Measurements from ENCODE around the gene RASA2. TPM values are rescaled to one million over a fixed set of nuclear protein-coding genes. Genes with fewer than 3 reads are reported as not detected.
"Not testable (repeated sequence)": the region's sequence is repeated elsewhere in the genome, so short reads cannot be mapped to it uniquely, and the experiment has no call there.

The RASA2 gene
- total and polyA plus RNA-seq, 2 experiments from 2014 or later, result 6.3 to 18.0 TPM

- no peak overlapping the region for H3K4me3 ChIP-seq
- DNase-seq (ENCODE audit: low read depth in 1 of 2, low spot score in 1 of 2), result no peak
Measured at GRCh38 chr3:141618938-141619337, 132.1 kb downstream of the RASA2 start.

DNA sequence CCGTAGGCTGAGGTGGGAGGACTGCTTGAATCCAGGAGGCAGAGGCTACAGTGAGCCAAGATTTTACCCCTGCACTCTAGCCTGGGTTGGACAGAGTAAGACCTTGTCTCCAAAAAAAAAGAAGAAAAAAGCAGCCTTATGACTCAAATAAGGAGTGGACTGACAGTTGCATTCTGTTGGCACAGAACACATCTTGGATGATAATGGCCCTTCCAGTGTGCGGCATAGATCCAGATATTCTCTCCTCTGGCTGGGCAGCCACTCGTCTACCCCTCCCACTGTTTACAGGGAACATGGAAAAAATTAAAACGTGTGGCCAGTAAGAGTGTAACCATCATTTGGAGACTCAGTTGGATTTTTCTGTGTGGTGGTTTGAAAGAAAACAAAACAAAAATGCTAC, 132.6 kb downstream of the RASA2 start:
- Histone ChIP-seq H3K9me3 (ENCODE audit: low read depth) (no peaks in the 10 kb centered on the region), H3K36me3 (peaks cover 2% of the 10 kb centered on the region), H3K4me3 (no peak overlapping the region), H3K27ac (no peak overlapping the region), H3K4me1 (ENCODE audit: low read depth) (no peaks in the 10 kb centered on the region), H3K27me3 (no peaks in the 10 kb centered on the region)
- DNase-seq (ENCODE audit: low read depth in 1 of 2, low spot score in 1 of 2), result peak in 1 of 2 donors; percentile 56
- TF ChIP-seq, protein P1, sequence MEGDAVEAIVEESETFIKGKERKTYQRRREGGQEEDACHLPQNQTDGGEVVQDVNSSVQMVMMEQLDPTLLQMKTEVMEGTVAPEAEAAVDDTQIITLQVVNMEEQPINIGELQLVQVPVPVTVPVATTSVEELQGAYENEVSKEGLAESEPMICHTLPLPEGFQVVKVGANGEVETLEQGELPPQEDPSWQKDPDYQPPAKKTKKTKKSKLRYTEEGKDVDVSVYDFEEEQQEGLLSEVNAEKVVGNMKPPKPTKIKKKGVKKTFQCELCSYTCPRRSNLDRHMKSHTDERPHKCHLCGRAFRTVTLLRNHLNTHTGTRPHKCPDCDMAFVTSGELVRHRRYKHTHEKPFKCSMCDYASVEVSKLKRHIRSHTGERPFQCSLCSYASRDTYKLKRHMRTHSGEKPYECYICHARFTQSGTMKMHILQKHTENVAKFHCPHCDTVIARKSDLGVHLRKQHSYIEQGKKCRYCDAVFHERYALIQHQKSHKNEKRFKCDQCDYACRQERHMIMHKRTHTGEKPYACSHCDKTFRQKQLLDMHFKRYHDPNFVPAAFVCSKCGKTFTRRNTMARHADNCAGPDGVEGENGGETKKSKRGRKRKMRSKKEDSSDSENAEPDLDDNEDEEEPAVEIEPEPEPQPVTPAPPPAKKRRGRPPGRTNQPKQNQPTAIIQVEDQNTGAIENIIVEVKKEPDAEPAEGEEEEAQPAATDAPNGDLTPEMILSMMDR (IDR thresholded peaks at IDR 0.05; ENCODE audit: low read depth, low read length), result no peak

More at GRCh38 chr3:141618938-141619337, 132.1 kb downstream of the RASA2 start:
- TF ChIP-seq, protein P1 (IDR thresholded peaks at IDR 0.05; ENCODE audit: low read depth, low read length), result no peak
- H3K27me3 ChIP-seq, result no peaks in the 10 kb centered on the region
- H3K9me3 ChIP-seq (ENCODE audit: low read depth), result no peaks in the 10 kb centered on the region
- no peaks in the 10 kb centered on the region for H3K4me1 ChIP-seq (ENCODE audit: low read depth)
- peaks cover 3% of the 10 kb centered on the region for H3K36me3 ChIP-seq
- no peak overlapping the region for H3K27ac ChIP-seq

- no peaks in the 10 kb centered on the region for H3K9me3 ChIP-seq (ENCODE audit: low read depth)
- no peak overlapping the region for H3K4me3 ChIP-seq
- no peak for DNase-seq (ENCODE audit: low read depth in 1 of 2, low spot score in 1 of 2)
- H3K36me3 ChIP-seq, result no peaks in the 10 kb centered on the region
- H3K27me3 ChIP-seq, result no peaks in the 10 kb centered on the region
- H3K4me1 ChIP-seq (ENCODE audit: low read depth), result no peaks in the 10 kb centered on the region
- TF ChIP-seq, protein P1 (IDR thresholded peaks at IDR 0.05; ENCODE audit: low read depth, low read length), result no peak
- no peak overlapping the region for H3K27ac ChIP-seq
Measured at GRCh38 chr3:141623691-141624090, 136.9 kb downstream of the RASA2 start.

DNA sequence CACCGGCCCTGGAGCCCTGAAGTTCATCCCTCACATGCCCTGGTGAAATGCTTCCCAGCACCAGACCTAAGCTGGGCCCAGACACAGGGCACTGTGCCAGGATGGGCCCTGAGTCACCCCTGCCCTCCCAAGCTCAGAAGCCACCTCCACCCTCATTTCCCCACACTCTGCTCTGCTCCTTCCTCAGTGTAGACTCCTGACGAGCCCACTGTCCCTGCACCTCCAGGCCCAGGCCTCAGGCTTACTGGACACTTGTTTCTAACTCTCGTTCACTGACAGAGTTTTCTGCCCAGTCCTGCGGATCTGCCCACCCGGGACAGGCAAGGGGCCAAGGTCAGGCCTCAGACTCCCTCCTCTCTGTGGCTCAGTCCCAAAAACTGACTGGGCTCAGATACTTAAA, 138.7 kb downstream of the RASA2 start:
- no peaks in the 10 kb centered on the region for H3K4me1 ChIP-seq (ENCODE audit: low read depth)
- no peak overlapping the region for H3K4me3 ChIP-seq
- no peaks in the 10 kb centered on the region for H3K36me3 ChIP-seq
- TF ChIP-seq, protein P1 (IDR thresholded peaks at IDR 0.05; ENCODE audit: low read depth, low read length), result no peak
- DNase-seq (ENCODE audit: low read depth in 1 of 2, low spot score in 1 of 2), result peak in 1 of 2 donors; percentile 41
- no peak overlapping the region for H3K27ac ChIP-seq
- H3K27me3 ChIP-seq, result no peaks in the 10 kb centered on the region
- H3K9me3 ChIP-seq (ENCODE audit: low read depth), result no peaks in the 10 kb centered on the region

DNA sequence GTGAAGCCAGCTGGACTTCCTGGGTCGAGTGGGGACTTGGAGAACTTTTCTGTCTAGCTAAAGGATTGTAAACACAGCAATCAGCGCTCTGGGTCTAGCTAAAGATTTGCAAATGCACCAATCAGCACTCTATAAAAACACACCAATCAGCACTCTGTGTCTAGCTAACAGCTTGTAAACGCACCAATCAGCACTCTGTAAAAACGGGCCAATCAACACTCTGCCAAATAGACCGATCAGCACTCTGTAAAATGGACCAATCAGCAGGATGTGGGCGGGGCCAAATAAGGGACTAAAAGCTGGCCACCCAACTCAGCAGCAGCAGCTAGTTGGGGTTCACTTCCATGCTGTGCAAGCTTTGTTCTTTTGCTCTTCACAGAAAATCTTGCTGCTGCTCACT, 141.5 kb downstream of the RASA2 start:
- DNase-seq (ENCODE audit: low read depth in 1 of 2, low spot score in 1 of 2); H3K9me3 ChIP-seq (ENCODE audit: low read depth); H3K27me3 ChIP-seq; H3K27ac ChIP-seq; H3K4me3 ChIP-seq; H3K4me1 ChIP-seq (ENCODE audit: low read depth); H3K36me3 ChIP-seq: not testable (repeated sequence)

DNA sequence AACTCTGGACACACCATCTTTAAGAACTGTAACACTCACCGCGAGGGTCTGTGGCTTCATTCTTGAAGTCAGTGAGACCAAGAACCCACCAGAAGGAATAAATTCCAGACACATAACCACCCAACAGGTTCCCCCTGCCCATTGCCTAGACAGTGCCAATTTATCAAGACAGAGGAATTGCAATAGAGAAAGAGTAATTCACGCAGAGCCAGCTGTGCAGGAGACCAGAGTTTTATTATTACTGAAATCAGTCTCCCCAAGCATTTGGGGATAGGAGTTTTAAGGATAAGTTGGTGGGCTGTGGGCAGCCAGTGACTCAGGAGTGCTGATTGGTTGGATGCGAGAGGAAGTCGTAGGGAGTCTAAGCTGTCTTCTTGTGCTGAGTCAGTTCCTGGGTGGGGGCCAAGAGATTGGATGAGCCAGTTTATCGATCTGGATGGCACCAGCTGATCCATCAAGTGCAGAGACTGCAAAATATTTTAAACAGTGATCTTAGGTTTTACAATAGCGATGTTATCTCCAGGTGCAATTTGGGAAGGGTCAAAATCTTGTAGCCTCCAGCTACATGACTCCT, 142.1 kb downstream of the RASA2 start:
- not testable (repeated sequence) for H3K27me3 ChIP-seq; H3K4me3 ChIP-seq; DNase-seq (ENCODE audit: low read depth in 1 of 2, low spot score in 1 of 2); H3K36me3 ChIP-seq; H3K27ac ChIP-seq; H3K9me3 ChIP-seq (ENCODE audit: low read depth); H3K4me1 ChIP-seq (ENCODE audit: low read depth)

DNA sequence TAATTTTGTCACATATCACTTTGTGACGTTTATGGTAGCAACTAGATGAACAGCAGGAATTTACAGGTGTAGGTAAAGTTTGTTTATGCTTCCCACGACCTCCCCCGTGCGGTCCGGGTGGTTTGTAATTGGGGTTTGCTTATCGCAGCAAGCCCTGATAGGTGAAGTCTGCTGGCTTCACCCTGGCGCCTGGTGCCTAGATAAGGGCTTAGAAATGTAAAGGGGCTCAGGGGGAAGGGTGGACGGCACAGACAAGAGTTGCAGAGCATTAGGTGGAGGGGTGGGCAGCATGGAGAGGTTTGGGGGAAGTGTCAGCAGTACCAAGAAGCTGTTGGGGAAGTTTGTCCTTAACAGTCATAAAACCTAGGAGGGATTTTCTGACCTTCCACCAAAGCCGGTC, 143.1 kb downstream of the RASA2 start:
- H3K4me1 ChIP-seq (ENCODE audit: low read depth), result no peaks in the 10 kb centered on the region
- no peak for DNase-seq (ENCODE audit: low read depth in 1 of 2, low spot score in 1 of 2)
- TF ChIP-seq, protein P1 (IDR thresholded peaks at IDR 0.05; ENCODE audit: low read depth, low read length), result no peak
- H3K4me3 ChIP-seq, result no peak overlapping the region
- no peaks in the 10 kb centered on the region for H3K9me3 ChIP-seq (ENCODE audit: low read depth)
- no peaks in the 10 kb centered on the region for H3K27me3 ChIP-seq
- no peaks in the 10 kb centered on the region for H3K36me3 ChIP-seq
- no peak overlapping the region for H3K27ac ChIP-seq

Measured in cardiac muscle cell (in vitro differentiated cells and primary cell).